Epithelial cell of proximal tubule (primary cell): Measurements from ENCODE around the gene STOM. TPM values are rescaled to one million over a fixed set of nuclear protein-coding genes. Genes with fewer than 3 reads are reported as not detected.
A peak's percentile ranks its signal among the peaks of the same experiment; 100 is the strongest.

Experiments
- DNase-seq: peaks from one replicate; pipeline ENCODE4 v3.0.0-alpha.2; 2011; ENCODE audit warnings: low read depth
- H3K4me3 ChIP-seq: 2 replicates; pipeline ENCODE4 v1.5.1; 2011; ENCODE audit warnings: low read depth, mild to moderate bottlenecking, low read length
- total RNA-seq: library from RNA; depleted of rRNA; stranded (reverse); fragments of >200 nt; gene quantifications from 2 replicates; pipeline ENCODE4 v1.2.3, GENCODE V29; 2015
- TF ChIP-seq, protein P1 (sequence below): conservative IDR thresholded peaks from 2 replicates; pipeline ENCODE4 v1.5.1; 2012; ENCODE audit warnings: low read depth, mild to moderate bottlenecking, low read length

STOM gene
- total RNA-seq, 1 donor from 2014 or later, result 26.1 TPM

DNA sequence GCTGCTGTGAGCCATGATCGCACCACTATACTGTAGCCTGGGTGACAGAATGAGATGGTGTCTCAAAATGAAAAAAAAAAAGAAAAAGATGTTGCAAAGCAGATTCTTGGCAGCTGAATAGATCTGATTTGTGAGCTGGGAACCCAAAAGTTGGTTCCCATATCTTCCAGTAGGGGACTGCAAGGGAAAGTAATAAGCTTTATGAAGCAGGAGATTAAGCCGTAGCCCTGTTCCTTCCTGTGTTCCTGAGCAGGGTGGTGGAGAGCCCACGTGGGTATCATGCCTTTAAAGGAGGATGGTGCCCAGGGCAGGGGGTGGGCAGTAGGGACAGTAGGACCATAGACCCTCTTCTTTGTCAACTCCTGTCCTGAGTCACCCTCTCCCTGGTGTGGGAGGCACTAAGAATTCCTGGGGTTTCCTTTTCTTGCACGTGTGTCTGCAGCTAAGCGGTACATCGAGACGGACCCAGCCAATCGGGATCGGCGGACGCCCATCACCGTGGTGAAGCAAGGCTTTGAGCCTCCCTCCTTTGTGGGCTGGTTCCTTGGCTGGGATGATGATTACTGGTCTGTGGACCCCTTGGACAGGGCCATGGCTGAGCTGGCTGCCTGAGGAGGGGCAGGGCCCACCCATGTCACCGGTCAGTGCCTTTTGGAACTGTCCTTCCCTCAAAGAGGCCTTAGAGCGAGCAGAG lies 37.9 kb downstream of the STOM start:
- TF ChIP-seq, protein P1, sequence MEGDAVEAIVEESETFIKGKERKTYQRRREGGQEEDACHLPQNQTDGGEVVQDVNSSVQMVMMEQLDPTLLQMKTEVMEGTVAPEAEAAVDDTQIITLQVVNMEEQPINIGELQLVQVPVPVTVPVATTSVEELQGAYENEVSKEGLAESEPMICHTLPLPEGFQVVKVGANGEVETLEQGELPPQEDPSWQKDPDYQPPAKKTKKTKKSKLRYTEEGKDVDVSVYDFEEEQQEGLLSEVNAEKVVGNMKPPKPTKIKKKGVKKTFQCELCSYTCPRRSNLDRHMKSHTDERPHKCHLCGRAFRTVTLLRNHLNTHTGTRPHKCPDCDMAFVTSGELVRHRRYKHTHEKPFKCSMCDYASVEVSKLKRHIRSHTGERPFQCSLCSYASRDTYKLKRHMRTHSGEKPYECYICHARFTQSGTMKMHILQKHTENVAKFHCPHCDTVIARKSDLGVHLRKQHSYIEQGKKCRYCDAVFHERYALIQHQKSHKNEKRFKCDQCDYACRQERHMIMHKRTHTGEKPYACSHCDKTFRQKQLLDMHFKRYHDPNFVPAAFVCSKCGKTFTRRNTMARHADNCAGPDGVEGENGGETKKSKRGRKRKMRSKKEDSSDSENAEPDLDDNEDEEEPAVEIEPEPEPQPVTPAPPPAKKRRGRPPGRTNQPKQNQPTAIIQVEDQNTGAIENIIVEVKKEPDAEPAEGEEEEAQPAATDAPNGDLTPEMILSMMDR, result peak; percentile 17
- H3K4me3 ChIP-seq, result no peak overlapping the region
- no peak for DNase-seq

DNA sequence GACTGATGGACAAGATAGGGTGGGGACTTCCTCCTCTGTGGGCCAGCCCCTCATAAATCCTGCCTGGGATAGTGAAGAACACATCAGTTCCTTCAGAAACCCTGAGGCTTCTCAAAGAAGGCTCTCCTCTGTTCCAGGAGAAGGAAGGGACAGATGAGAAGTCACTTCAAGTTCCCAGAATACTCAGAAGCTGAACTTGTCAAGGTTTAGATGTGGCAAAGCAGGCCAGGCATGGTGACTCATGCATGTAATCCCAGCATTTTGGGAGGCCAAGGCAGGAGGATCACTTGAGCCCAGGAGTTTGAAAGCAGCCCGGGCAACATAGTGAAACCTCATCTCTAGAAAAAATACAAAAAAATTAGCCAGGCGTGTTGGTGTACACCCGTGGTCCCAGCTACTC lies 38.5 kb downstream of the STOM start:
- TF ChIP-seq, protein P1, result no peak
- H3K4me3 ChIP-seq, result no peak overlapping the region
- DNase-seq, result no peak

DNA sequence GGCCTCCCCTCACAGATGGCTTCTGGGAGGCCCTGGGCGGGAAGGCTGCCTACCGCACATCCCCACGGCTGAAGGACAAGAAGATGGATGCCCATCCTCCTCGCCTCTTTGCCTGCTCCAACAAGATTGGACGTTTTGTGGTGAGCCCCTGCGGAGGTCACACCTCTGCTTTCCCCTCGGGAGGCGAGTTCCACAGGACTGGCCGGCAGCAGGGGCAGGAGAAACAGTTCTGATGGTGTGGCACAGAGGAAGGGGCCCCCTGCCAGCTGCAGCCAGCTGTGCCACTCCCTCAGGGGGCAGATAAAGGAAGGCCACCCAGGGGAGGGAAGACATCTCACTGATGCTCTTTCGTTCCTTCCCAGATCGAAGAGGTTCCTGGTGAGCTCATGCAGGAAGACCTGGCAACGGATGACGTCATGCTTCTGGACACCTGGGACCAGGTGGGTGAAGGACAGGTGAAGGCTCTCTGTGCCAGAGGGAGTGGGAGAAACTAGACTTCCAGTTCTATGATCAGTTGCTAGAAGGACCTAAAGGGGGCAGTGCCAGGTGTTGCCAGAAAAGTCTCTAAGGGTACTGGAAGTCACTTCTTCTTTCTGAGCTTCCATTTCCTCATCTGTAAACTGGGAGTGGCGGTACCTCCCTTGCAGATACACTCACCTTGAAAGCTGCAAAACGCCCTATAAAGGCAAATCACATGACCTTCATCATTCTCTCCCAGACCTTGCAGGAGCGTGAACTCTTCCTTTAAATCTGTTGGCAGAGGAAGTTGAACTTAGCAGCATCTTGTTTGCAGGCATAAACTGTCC lies 41.0 kb downstream of the STOM start:
- TF ChIP-seq, protein P1, result no peak
- no peak overlapping the region for H3K4me3 ChIP-seq
- DNase-seq, result no peak

DNA sequence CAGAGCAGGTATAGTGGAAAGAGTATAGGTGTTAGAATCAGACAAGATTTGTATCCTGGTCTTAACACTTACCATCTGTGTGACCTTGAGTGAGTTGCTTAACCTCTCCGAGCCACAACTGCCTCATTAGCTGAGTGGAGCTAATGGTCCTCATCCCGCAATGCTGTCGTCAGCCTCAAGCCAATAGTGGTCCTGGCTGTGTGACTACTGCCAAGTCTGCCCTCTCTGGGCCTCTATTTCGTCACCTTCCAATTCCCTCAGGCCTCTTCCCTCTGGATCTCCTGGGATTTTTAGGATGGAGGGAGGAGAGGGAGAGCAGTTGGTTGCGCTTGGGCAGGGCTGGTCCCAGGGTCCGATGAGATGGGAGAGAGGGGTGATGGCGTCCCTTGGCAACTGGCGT lies 41.6 kb downstream of the STOM start:
- DNase-seq, result no peak
- TF ChIP-seq, protein P1, result no peak

DNA sequence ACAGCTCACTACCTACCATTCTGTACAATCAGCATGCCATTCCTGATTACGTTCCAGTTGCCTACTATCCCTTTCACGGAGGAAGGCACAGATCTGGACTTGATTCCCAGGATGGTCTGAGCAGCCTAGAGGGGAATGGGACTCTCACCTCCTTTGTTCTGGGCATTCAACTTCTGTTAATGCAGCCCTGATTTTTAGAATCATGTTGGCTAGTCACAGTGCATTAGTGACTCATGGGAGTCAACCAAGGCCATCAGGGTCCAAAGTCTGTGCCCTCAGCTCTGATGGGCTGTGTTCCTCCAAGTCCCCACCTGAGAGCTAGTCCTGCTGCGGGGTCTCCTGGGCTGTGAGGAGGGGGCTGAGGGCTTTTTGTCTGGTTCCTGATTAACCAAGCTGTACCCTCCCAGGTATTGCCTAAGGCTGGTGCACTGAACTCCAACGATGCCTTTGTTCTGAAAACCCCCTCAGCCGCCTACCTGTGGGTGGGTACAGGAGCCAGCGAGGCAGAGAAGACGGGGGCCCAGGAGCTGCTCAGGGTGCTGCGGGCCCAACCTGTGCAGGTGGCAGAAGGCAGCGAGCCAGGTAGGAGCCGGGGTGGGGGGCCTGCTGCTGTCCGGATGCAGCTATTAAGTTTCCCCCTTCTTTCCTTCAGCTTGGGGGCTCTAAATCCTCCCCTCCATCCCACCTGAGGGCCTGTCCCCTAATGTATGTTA lies 43.0 kb downstream of the STOM start:
- no peak overlapping the region for H3K4me3 ChIP-seq
- TF ChIP-seq, protein P1, result no peak
- DNase-seq, result no peak

More for the DNA sequence above, 41.6 kb downstream of the STOM start:
- H3K4me3 ChIP-seq, result no peak overlapping the region

DNA sequence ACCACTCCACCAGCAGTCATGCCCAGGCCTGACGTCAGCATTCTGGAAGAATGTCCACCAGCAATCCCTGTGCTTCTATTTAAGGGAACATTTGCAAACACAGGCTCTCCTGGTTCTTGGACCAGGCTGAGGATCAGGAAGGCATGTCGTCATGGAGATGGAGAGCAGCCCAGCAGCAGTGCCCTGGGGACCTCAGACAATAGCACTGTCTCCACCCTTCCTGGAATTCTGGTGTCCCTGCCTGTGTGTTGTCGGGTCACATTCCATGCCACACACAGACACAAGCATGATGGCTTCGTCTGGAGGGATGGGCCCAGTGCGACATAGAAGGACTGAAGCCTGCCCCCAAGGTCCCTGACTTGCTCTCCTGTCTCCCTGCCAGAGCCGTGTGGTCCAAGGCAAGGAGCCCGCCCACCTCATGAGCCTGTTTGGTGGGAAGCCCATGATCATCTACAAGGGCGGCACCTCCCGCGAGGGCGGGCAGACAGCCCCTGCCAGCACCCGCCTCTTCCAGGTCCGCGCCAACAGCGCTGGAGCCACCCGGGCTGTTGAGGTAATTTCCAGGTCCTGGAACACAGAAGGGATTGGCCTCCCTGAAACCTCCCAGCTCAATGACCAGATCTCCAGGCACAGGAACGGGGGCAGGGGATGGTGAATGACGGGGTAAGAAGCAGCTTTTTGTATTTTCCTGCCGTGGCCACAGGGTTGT lies 43.8 kb downstream of the STOM start:
- no peak for DNase-seq
- TF ChIP-seq, protein P1, result no peak
- no peak overlapping the region for H3K4me3 ChIP-seq
